ENCODE results near the gene NCOA1. TPM values are rescaled to one million over a fixed set of nuclear protein-coding genes. Genes with fewer than 3 reads are reported as not detected.

The NCOA1 gene
- total and polyA plus RNA-seq, 2 of the 4 experiments (the other 2 are of a cell fraction), result 6.7 to 11.3 TPM

- Histone ChIP-seq H3K36me3 (ENCODE audit: control insufficient read depth, insufficient read depth, low read length) (peaks cover 6% of the 10 kb centered on the region), H2AK5ac (ENCODE audit: low read depth, low read length) (no peak overlapping the region), H3K27me3 (ENCODE audit: control insufficient read depth, insufficient read depth, low read length) (no peaks in the 10 kb centered on the region), H4K91ac (ENCODE audit: insufficient read depth, low read depth, low read length) (no peak overlapping the region), H3K27ac (ENCODE audit: insufficient read depth, low read length) (no peak overlapping the region), H2AFZ (replicated peaks; ENCODE audit: low read length, poor library complexity) (no peak overlapping the region), H4K8ac (ENCODE audit: low read depth in 2 of 2, low read length in 2 of 2) (no peak overlapping the region), H4K5ac (ENCODE audit: low read depth, low read length) (no peak overlapping the region), H3K18ac (ENCODE audit: low read depth, low read length) (no peak overlapping the region), H3K4me2 (ENCODE audit: low read depth, low read length) (no peak overlapping the region), H2BK5ac (ENCODE audit: low read depth, low read length, poor library complexity, severe bottlenecking) (no peak overlapping the region), H2BK20ac (ENCODE audit: low read depth, low read length) (no peak overlapping the region), H3K4ac (ENCODE audit: low read depth, low read length) (no peak overlapping the region), H2BK120ac (ENCODE audit: low read depth, low read length) (no peak overlapping the region), H3K4me3 (ENCODE audit: insufficient read depth, low read depth, low read length) (no peak overlapping the region), H3K56ac (ENCODE audit: extremely low read depth, insufficient read depth, low read length) (no peak overlapping the region), H3K9ac (ENCODE audit: low read depth, low read length) (no peak overlapping the region), H3K9me1 (ENCODE audit: insufficient read depth, low read length) (peaks cover 3% of the 10 kb centered on the region; the same call in 1 of the 2 replicates), H3K14ac (replicated peaks; ENCODE audit: low read depth, low read length) (no peak overlapping the region), H2AK9ac (replicated peaks; ENCODE audit: low read depth, low read length, poor library complexity) (no peak overlapping the region), H3K23ac (ENCODE audit: low read depth, low read length) (no peak overlapping the region), H3K4me1 (ENCODE audit: control insufficient read depth, insufficient read depth, low read length) (no peaks in the 10 kb centered on the region), H3K9me3 (ENCODE audit: control insufficient read depth, insufficient read depth, low read length) (no peaks in the 10 kb centered on the region), H3K79me1 (ENCODE audit: low read depth in 1 of 2, low read length in 2 of 2) (no peaks in the 10 kb centered on the region), H4K20me1 (ENCODE audit: insufficient read depth, low read length) (no peaks in the 10 kb centered on the region), H2BK15ac (ENCODE audit: low read depth, low read length) (no peak overlapping the region)
- in situ Hi-C loops (cut with MboI; ENCODE audit: low sequenced_read_pairs), result no loop called here
- ATAC-seq (ENCODE audit: low read depth) (no peak), DNase-seq (no peak)
- no TSS peak for BruUV-seq (replicated peaks)
- POLR2A ChIA-PET (ENCODE audit: unreplicated experiment), result no interaction called here
- CTCF ChIA-PET, result no interaction called here
- intact Hi-C loops (cut with micrococcal nuclease), result no loop called here
- WGBS, 2 experiments (ENCODE audit: extremely low coverage in 2 of 2, insufficient read length in 1 of 2), result no CpG with 5 or more reads among the region's 3 CpGs
- dilution Hi-C loops (cut with HindIII; ENCODE audit: low sequenced_read_pairs, unreplicated experiment), result no loop called here
- no peak for TF ChIP-seq POLR2A (IDR thresholded peaks at IDR 0.05; ENCODE audit: low read depth, low read length)
- TF ChIP-seq MAZ (IDR thresholded peaks at IDR 0.05; ENCODE audit: borderline replicate concordance, low read depth, low read length), result no peak
- no peak for TF ChIP-seq MXI1 (IDR thresholded peaks at IDR 0.05; ENCODE audit: borderline replicate concordance, low read depth, low read length)
- no peak for TF ChIP-seq RFX5 (IDR thresholded peaks at IDR 0.05; ENCODE audit: low read depth, low read length)
- no peak for TF ChIP-seq MAFK (IDR thresholded peaks at IDR 0.05; ENCODE audit: low read depth, low read length)
- TF ChIP-seq RAD21 (IDR thresholded peaks at IDR 0.05; ENCODE audit: low read length), result no peak
- TF ChIP-seq CTCF (conservative IDR thresholded peaks at IDR 0.05; ENCODE audit: low read depth, low read length), result no peak
- no peak for TF ChIP-seq USF2 (IDR thresholded peaks at IDR 0.05; ENCODE audit: low read depth, low read length)
- TF ChIP-seq SMC3 (IDR thresholded peaks at IDR 0.05; ENCODE audit: low read depth, low read length), result no peak
- no peak for TF ChIP-seq NFE2L2 (IDR thresholded peaks at IDR 0.05; ENCODE audit: low read depth, low read length)
- TF ChIP-seq CEBPB (IDR thresholded peaks at IDR 0.05; ENCODE audit: low read depth, low read length), result no peak
- TF ChIP-seq BHLHE40 (IDR thresholded peaks at IDR 0.05; ENCODE audit: low read depth, low read length), result no peak
- TF ChIP-seq ELK1 (IDR thresholded peaks at IDR 0.05; ENCODE audit: borderline replicate concordance, low read depth, low read length), result no peak
- TF ChIP-seq CHD1 (IDR thresholded peaks at IDR 0.05; ENCODE audit: low read depth, low read length), result no peak
- no peak for TF ChIP-seq FOS (IDR thresholded peaks at IDR 0.05; ENCODE audit: low read depth, low read length)
- TF ChIP-seq RCOR1 (IDR thresholded peaks at IDR 0.05; ENCODE audit: insufficient replicate concordance, low read length), result no peak
Measured at GRCh38 chr2:24743924-24744323, 252.9 kb downstream of the NCOA1 start.

Measured in IMR-90 (cell line).